IMR-90 (cell line): ENCODE measurements around the gene PYY. TPM values are rescaled to one million over a fixed set of nuclear protein-coding genes. Genes with fewer than 3 reads are reported as not detected.

Source experiments
- ATAC-seq: fragments of 200-7000 bp; cut with Tn5 transposase; 2 replicates; pipeline ENCODE4 v1.9.1; 2020; ENCODE audit warnings: low read depth, mild to moderate bottlenecking, moderate library complexity
- BruUV-seq: library from RNA; stranded (reverse); fragments of 400-500 nt; replicated peaks from 2 replicates; lab custom pipeline; 2021; lab: Mats Ljungman, UMichigan
- CTCF ChIA-PET: fragments of 300-600 bp; formaldehyde crosslinking; extraction: SDS; loops from one replicate; lab custom pipeline; 2021; ENCODE audit warnings: antibody characterized with exemption; lab: Yijun Ruan, JAX
- POLR2A ChIA-PET: fragments of 300-600 bp; sonication (Branson Sonifier 250); formaldehyde crosslinking; loops from one replicate; lab custom pipeline; 2022; ENCODE audit warnings: antibody characterized with exemption; ENCODE audit not compliant: unreplicated experiment; lab: Charles Lee
- DNase-seq: peaks from one replicate; pipeline ENCODE4 v3.0.0; 2013
- H2AFZ ChIP-seq: replicated peaks from 2 replicates; pipeline ENCODE3; 2013; ENCODE audit warnings: low read length, mild to moderate bottlenecking; ENCODE audit not compliant: poor library complexity
- H2AK5ac ChIP-seq: 2 replicates; pipeline ENCODE4 v1.6.1; 2013; ENCODE audit warnings: low read depth, low read length, inconsistent platforms
- H2AK9ac ChIP-seq: replicated peaks from 2 replicates; pipeline ENCODE3; 2013; ENCODE audit warnings: mild to moderate bottlenecking, low read depth, low read length, moderate library complexity; ENCODE audit not compliant: poor library complexity
- H2BK120ac ChIP-seq: 2 replicates; pipeline ENCODE4 v1.6.1; 2013; ENCODE audit warnings: low read depth, low read length, inconsistent platforms
- H2BK15ac ChIP-seq: 3 replicates; pipeline ENCODE4 v1.6.1; 2013; ENCODE audit warnings: low read depth, low read length, inconsistent platforms
- H2BK20ac ChIP-seq: 2 replicates; pipeline ENCODE4 v1.6.1; 2013; ENCODE audit warnings: low read depth, mild to moderate bottlenecking, inconsistent platforms, low read length, moderate library complexity
- H2BK5ac ChIP-seq: 2 replicates; pipeline ENCODE4 v1.6.1; 2013; ENCODE audit warnings: mild to moderate bottlenecking, low read depth, low read length, inconsistent platforms; ENCODE audit not compliant: poor library complexity, severe bottlenecking
- H3K14ac ChIP-seq: replicated peaks from 2 replicates; pipeline ENCODE4 v1.6.1; 2013; ENCODE audit warnings: low read depth, low read length, inconsistent platforms
- H3K18ac ChIP-seq: 2 replicates; pipeline ENCODE4 v1.6.1; 2013; ENCODE audit warnings: low read depth, low read length, control low read depth
- H3K23ac ChIP-seq: 2 replicates; pipeline ENCODE4 v1.6.1; 2013; ENCODE audit warnings: low read depth, low read length, inconsistent platforms
- H3K27ac ChIP-seq: 2 replicates; pipeline ENCODE4 v1.5.1; 2013; ENCODE audit warnings: mild to moderate bottlenecking, control low read depth, low read length; ENCODE audit not compliant: insufficient read depth
- H3K27me3 ChIP-seq: 2 replicates; pipeline ENCODE4 v1.6.1; 2013; ENCODE audit warnings: low read length; ENCODE audit not compliant: control insufficient read depth, insufficient read depth
- H3K36me3 ChIP-seq: 2 replicates; pipeline ENCODE4 v1.6.1; 2013; ENCODE audit warnings: low read length, mixed read lengths; ENCODE audit not compliant: control insufficient read depth, insufficient read depth
- H3K4ac ChIP-seq: 2 replicates; pipeline ENCODE4 v1.6.1; 2013; ENCODE audit warnings: low read depth, low read length, inconsistent platforms
- H3K4me1 ChIP-seq: 2 replicates; pipeline ENCODE4 v1.6.1; 2013; ENCODE audit warnings: low read length, mixed read lengths; ENCODE audit not compliant: control insufficient read depth, insufficient read depth
- H3K4me2 ChIP-seq: 2 replicates; pipeline ENCODE4 v1.6.1; 2013; ENCODE audit warnings: low read depth, mild to moderate bottlenecking, control low read depth, low read length, moderate library complexity
- H3K4me3 ChIP-seq: 2 replicates; pipeline ENCODE4 v1.5.1; 2013; ENCODE audit warnings: low read depth, mild to moderate bottlenecking, control low read depth, low read length, moderate library complexity; ENCODE audit not compliant: insufficient read depth
- H3K56ac ChIP-seq: 2 replicates; pipeline ENCODE4 v1.6.1; 2013; ENCODE audit warnings: low read length, inconsistent platforms; ENCODE audit not compliant: insufficient read depth; ENCODE audit errors: extremely low read depth
- H3K79me1 ChIP-seq, 2 experiments: 2 replicates each; pipeline ENCODE4 v1.6.1; 2013; ENCODE audit warnings: low read length in 2 of 2, inconsistent platforms in 1 of 2, low read depth in 1 of 2
- H3K9ac ChIP-seq: 2 replicates; pipeline ENCODE4 v1.6.1; 2013; ENCODE audit warnings: low read depth, low read length, control low read depth
- H3K9me1 ChIP-seq: 2 replicates; pipeline ENCODE4 v1.6.1; 2013; ENCODE audit warnings: low read length, inconsistent platforms; ENCODE audit not compliant: insufficient read depth
- H3K9me3 ChIP-seq: 2 replicates; pipeline ENCODE4 v1.6.1; 2013; ENCODE audit warnings: low read length; ENCODE audit not compliant: control insufficient read depth, insufficient read depth
- H4K20me1 ChIP-seq: 2 replicates; pipeline ENCODE4 v1.6.1; 2013; ENCODE audit warnings: low read length, inconsistent platforms; ENCODE audit not compliant: insufficient read depth
- H4K5ac ChIP-seq: 2 replicates; pipeline ENCODE4 v1.6.1; 2013; ENCODE audit warnings: mild to moderate bottlenecking, low read depth, low read length, control low read depth
- H4K8ac ChIP-seq, 2 experiments: 2 replicates each; pipeline ENCODE4 v1.6.1; 2013; ENCODE audit warnings: low read depth in 2 of 2, low read length in 2 of 2, control low read depth in 1 of 2, inconsistent platforms in 1 of 2
- H4K91ac ChIP-seq: 2 replicates; pipeline ENCODE4 v1.6.1; 2013; ENCODE audit warnings: low read depth, low read length, inconsistent platforms; ENCODE audit not compliant: insufficient read depth
- BHLHE40 ChIP-seq: fragments of 150-350 bp; IDR thresholded peaks from 2 replicates; pipeline ENCODE4 v1.6.1; 2016; ENCODE audit warnings: mild to moderate bottlenecking, low read depth, low read length
- CEBPB ChIP-seq: IDR thresholded peaks from 2 replicates; pipeline ENCODE4 v1.6.1; 2012; ENCODE audit warnings: low read depth, low read length, improper control_type of control experiment
- ELK1 ChIP-seq: fragments of 150-350 bp; IDR thresholded peaks from 2 replicates; pipeline ENCODE4 v1.6.1; 2016; ENCODE audit warnings: low read depth, mild to moderate bottlenecking, low read length, moderate library complexity, borderline replicate concordance
- FOS ChIP-seq: fragments of 150-350 bp; IDR thresholded peaks from 2 replicates; pipeline ENCODE4 v1.6.1; 2016; ENCODE audit warnings: low read depth, low read length
- MAFK ChIP-seq: IDR thresholded peaks from 2 replicates; pipeline ENCODE4 v1.6.1; 2012; ENCODE audit warnings: low read depth, low read length, improper control_type of control experiment
- NFE2L2 ChIP-seq: fragments of 150-350 bp; IDR thresholded peaks from 2 replicates; pipeline ENCODE4 v1.6.1; 2016; ENCODE audit warnings: low read depth, mild to moderate bottlenecking, low read length
- SMC3 ChIP-seq: fragments of 150-350 bp; IDR thresholded peaks from 2 replicates; pipeline ENCODE4 v1.6.1; 2016; ENCODE audit warnings: low read depth, mild to moderate bottlenecking, antibody characterized with exemption, low read length, moderate library complexity
- WGBS, 2 experiments: methylation state at CpG; one replicate each; pipeline versions ENCODE4 v1.1.5 to v1.1.7; 2013; ENCODE audit warnings: missing lambda C conversion rate in 2 of 2; ENCODE audit not compliant: insufficient read length in 1 of 2; ENCODE audit errors: extremely low coverage in 2 of 2; 5-methylcytosine and 5-hydroxymethylcytosine counted together
- dilution Hi-C: fragments of 300-500 bp; cut with HindIII; formaldehyde crosslinking; loops from one replicate; pipeline ENCODE4 v1.14.3; 2018; ENCODE audit warnings: low sequenced_read_pairs; ENCODE audit not compliant: unreplicated experiment
- in situ Hi-C: fragments of 300-500 bp; cut with MboI; formaldehyde crosslinking; loops from 3 replicates; pipeline ENCODE4 v1.14.3; 2019; ENCODE audit warnings: low sequenced_read_pairs, inconsistent platforms, mixed read lengths
- intact Hi-C: fragments of 100-400 bp; cut with micrococcal nuclease; formaldehyde crosslinking; loops from 2 replicates; pipeline ENCODE4 v1.10.0; 2022
- polyA plus RNA-seq, 3 experiments: library from polyadenylated mRNA; depleted of rRNA; stranded (reverse); fragments of >200 nt; gene quantifications; 2 replicates each; pipeline ENCODE4 v1.2.3, GENCODE V29; 2012; ENCODE audit warnings: low replicate concordance in 1 of 3
- total RNA-seq: library from RNA; depleted of rRNA; stranded (reverse); fragments of >200 nt; gene quantifications from 2 replicates; pipeline ENCODE4 v1.2.3, GENCODE V29; 2012

The PYY gene
- total and polyA plus RNA-seq, 2 of the 4 experiments (the other 2 are of a cell fraction): not detected

GRCh38 chr17:43950554-43950953 is 3.2 kb downstream of the PYY start:
- Histone ChIP-seq H3K18ac (no peak overlapping the region), H3K9ac (no peak overlapping the region), H3K4ac (no peak overlapping the region), H3K36me3 (no peaks in the 10 kb centered on the region), H2BK120ac (no peak overlapping the region), H3K9me1 (no peaks in the 10 kb centered on the region), H2BK5ac (no peak overlapping the region), H3K27ac (no peak overlapping the region), H3K4me1 (no peaks in the 10 kb centered on the region), H3K56ac (no peak overlapping the region), H4K20me1 (0 out of 2 replicates have a peak, but pooled peaks cover 6% of the 10 kb centered on the region), H2BK20ac (no peak overlapping the region), H3K4me2 (no peak overlapping the region), H3K27me3 (peaks cover 61% of the 10 kb centered on the region), H2AK5ac (no peak overlapping the region), H3K23ac (no peak overlapping the region), H2AK9ac (no peak overlapping the region), H3K4me3 (no peak overlapping the region), H3K79me1 (no peaks in the 10 kb centered on the region), H3K9me3 (peaks cover 3% of the 10 kb centered on the region; the same call in 1 of the 2 replicates), H4K91ac (no peak overlapping the region), H3K14ac (no peak overlapping the region), H2AFZ (no peak overlapping the region), H4K5ac (no peak overlapping the region), H4K8ac (no peak overlapping the region), H2BK15ac (no peak overlapping the region)
- ChIA-PET POLR2A (no interaction called here), CTCF (no interaction called here)
- intact Hi-C loops (no loop called here), dilution Hi-C loops (no loop called here), in situ Hi-C loops (no loop called here)
- no peak for DNase-seq
- WGBS, 2 experiments: no CpG with 5 or more reads among the region's 2 CpGs
- TF ChIP-seq CEBPB (no peak), MAFK (no peak), ELK1 (no peak), NFE2L2 (no peak), BHLHE40 (no peak), FOS (no peak), SMC3 (no peak)
- BruUV-seq: no TSS peak
- no peak for ATAC-seq
